Measurements from ENCODE around the gene EVPLL. TPM values are rescaled to one million over a fixed set of nuclear protein-coding genes. Genes with fewer than 3 reads are reported as not detected.
"Not testable (repeated sequence)": the region's sequence is repeated elsewhere in the genome, so short reads cannot be mapped to it uniquely, and the experiment has no call there.

Gene EVPLL
- total RNA-seq, 1 donor from 2014 or later, result 1.1 TPM

- H3K4me3 ChIP-seq (ENCODE audit: low read depth, low read length), result peak overlapping the region; percentile 60
- not testable (repeated sequence) for H3K36me3 ChIP-seq (ENCODE audit: control insufficient read depth, insufficient read depth, low read length); DNase-seq (ENCODE audit: low read depth); H3K27me3 ChIP-seq (ENCODE audit: control insufficient read depth, insufficient read depth, low read length)
Observed at GRCh38 chr17:18411377-18411864, 33.8 kb downstream of the EVPLL start.

GRCh38 chr17:18412001-18412538 lies 34.5 kb downstream of the EVPLL start:
- not testable (repeated sequence) for H3K36me3 ChIP-seq (ENCODE audit: control insufficient read depth, insufficient read depth, low read length); H3K27me3 ChIP-seq (ENCODE audit: control insufficient read depth, insufficient read depth, low read length); DNase-seq (ENCODE audit: low read depth); H3K4me3 ChIP-seq (ENCODE audit: low read depth, low read length)

- not testable (repeated sequence) for H3K36me3 ChIP-seq (ENCODE audit: control insufficient read depth, insufficient read depth, low read length); DNase-seq (ENCODE audit: low read depth); H3K4me3 ChIP-seq (ENCODE audit: low read depth, low read length); H3K27me3 ChIP-seq (ENCODE audit: control insufficient read depth, insufficient read depth, low read length)
Observed at GRCh38 chr17:18421521-18421920, 43.9 kb downstream of the EVPLL start.

GRCh38 chr17:18422464-18422863 lies 44.9 kb downstream of the EVPLL start:
- H3K4me3 ChIP-seq (ENCODE audit: low read depth, low read length); H3K36me3 ChIP-seq (ENCODE audit: control insufficient read depth, insufficient read depth, low read length); H3K27me3 ChIP-seq (ENCODE audit: control insufficient read depth, insufficient read depth, low read length); DNase-seq (ENCODE audit: low read depth): not testable (repeated sequence)

GRCh38 chr17:18423015-18423414 lies 45.4 kb downstream of the EVPLL start:
- not testable (repeated sequence) for H3K4me3 ChIP-seq (ENCODE audit: low read depth, low read length); H3K36me3 ChIP-seq (ENCODE audit: control insufficient read depth, insufficient read depth, low read length); DNase-seq (ENCODE audit: low read depth); H3K27me3 ChIP-seq (ENCODE audit: control insufficient read depth, insufficient read depth, low read length)

- H3K27me3 ChIP-seq (ENCODE audit: control insufficient read depth, insufficient read depth, low read length); DNase-seq (ENCODE audit: low read depth); H3K4me3 ChIP-seq (ENCODE audit: low read depth, low read length); H3K36me3 ChIP-seq (ENCODE audit: control insufficient read depth, insufficient read depth, low read length): not testable (repeated sequence)
Observed at GRCh38 chr17:18425593-18425992, 48.0 kb downstream of the EVPLL start.

GRCh38 chr17:18426639-18427038 lies 49.1 kb downstream of the EVPLL start:
- not testable (repeated sequence) for DNase-seq (ENCODE audit: low read depth); H3K36me3 ChIP-seq (ENCODE audit: control insufficient read depth, insufficient read depth, low read length); H3K27me3 ChIP-seq (ENCODE audit: control insufficient read depth, insufficient read depth, low read length); H3K4me3 ChIP-seq (ENCODE audit: low read depth, low read length)

GRCh38 chr17:18432206-18432605 lies 54.6 kb downstream of the EVPLL start:
- H3K36me3 ChIP-seq (ENCODE audit: control insufficient read depth, insufficient read depth, low read length); H3K27me3 ChIP-seq (ENCODE audit: control insufficient read depth, insufficient read depth, low read length); H3K4me3 ChIP-seq (ENCODE audit: low read depth, low read length); DNase-seq (ENCODE audit: low read depth): not testable (repeated sequence)

Other genes starting within 250 kb of the EVPLL start
- 103 and 105 TPM in 2 replicates for gene ALKBH5, start 193.9 kb upstream of the EVPLL start, total RNA-seq
- 53.7 and 63.1 TPM in 2 replicates for gene LLGL1, start 152.1 kb upstream of the EVPLL start, total RNA-seq
- 512 and 579 TPM in 2 replicates for gene FLII, start 119.0 kb upstream of the EVPLL start, total RNA-seq
- gene MIEF2, start 117.1 kb upstream of the EVPLL start, total RNA-seq, result 29.6 and 78.8 TPM in 2 replicates
- 28.2 and 35.6 TPM in 2 replicates for gene TOP3A, start 62.8 kb upstream of the EVPLL start, total RNA-seq
- 30.2 and 30.8 TPM in 2 replicates for gene SMCR8, start 62.5 kb upstream of the EVPLL start, total RNA-seq
- gene SHMT1, start 14.2 kb upstream of the EVPLL start, total RNA-seq, result 13.0 and 15.5 TPM in 2 replicates
- not detected in 2 replicates for gene LGALS9C, start 99.0 kb downstream of the EVPLL start, total RNA-seq

Measured in kidney epithelial cell (primary cell).